Ectodermal cell (in vitro differentiated cells): ENCODE data around the gene FRS3.

ENCODE experiments used
- H3K27ac ChIP-seq: 2 replicates; pipeline ENCODE4 v1.7.0; 2013; ENCODE audit warnings: mild to moderate bottlenecking, low read depth, low read length; ENCODE audit not compliant: insufficient read depth, poor library complexity, severe bottlenecking
- H3K27me3 ChIP-seq: 2 replicates; pipeline ENCODE4 v1.7.0; 2013; ENCODE audit warnings: mild to moderate bottlenecking, low read length; ENCODE audit not compliant: insufficient read depth, control insufficient read depth, poor library complexity, severe bottlenecking
- H3K36me3 ChIP-seq: one replicate; pipeline ENCODE4 v1.7.0; 2013; ENCODE audit warnings: low read length; ENCODE audit not compliant: control insufficient read depth, insufficient read depth
- H3K4me1 ChIP-seq: one replicate; pipeline ENCODE4 v1.7.0; 2013; ENCODE audit warnings: low read length; ENCODE audit not compliant: control insufficient read depth, insufficient read depth
- H3K4me3 ChIP-seq: 2 replicates; pipeline ENCODE4 v1.7.0; 2013; ENCODE audit warnings: low read depth, low read length, control low read depth; ENCODE audit not compliant: insufficient read depth
- H3K9me3 ChIP-seq: 2 replicates; pipeline ENCODE4 v1.7.0; 2013; ENCODE audit warnings: mild to moderate bottlenecking, low read length, moderate library complexity; ENCODE audit not compliant: control insufficient read depth
- WGBS, 2 experiments: methylation state at CpG; one replicate each; pipeline ENCODE4 v1.1.7; 2013; ENCODE audit warnings: missing lambda C conversion rate in 2 of 2; 5-methylcytosine and 5-hydroxymethylcytosine counted together

The FRS3 gene

GRCh38 chr6:41733707-41734665 is 45.7 kb downstream of the FRS3 start:
- Histone ChIP-seq H3K4me3 (peak overlapping the region; percentile 50), H3K27me3 (peaks cover 31% of the 10 kb centered on the region), H3K27ac (no peak overlapping the region), H3K4me1 (peaks cover 6% of the 10 kb centered on the region), H3K36me3 (no peaks in the 10 kb centered on the region), H3K9me3 (no peaks in the 10 kb centered on the region)
- WGBS, 2 experiments, result 1% methylated on average over 73 of the region's 73 CpGs

GRCh38 chr6:41733360-41733706 is 46.4 kb downstream of the FRS3 start:
- H3K27me3 ChIP-seq, result peaks cover 31% of the 10 kb centered on the region
- H3K36me3 ChIP-seq, result no peaks in the 10 kb centered on the region
- H3K9me3 ChIP-seq, result no peaks in the 10 kb centered on the region
- 11 to 14% methylated on average over 11 of the region's 11 CpGs for WGBS, 2 experiments
- H3K27ac ChIP-seq, result no peak overlapping the region
- peaks cover 3% of the 10 kb centered on the region for H3K4me1 ChIP-seq
- H3K4me3 ChIP-seq, result peak overlapping the region; percentile 50

GRCh38 chr6:41732591-41733359 is 46.9 kb downstream of the FRS3 start:
- WGBS, 2 experiments, result 53% methylated on average over 8 of the region's 8 CpGs
- peak overlapping the region; percentile 50 for H3K4me3 ChIP-seq
- H3K4me1 ChIP-seq, result peaks cover 3% of the 10 kb centered on the region
- H3K9me3 ChIP-seq, result no peaks in the 10 kb centered on the region
- H3K27ac ChIP-seq, result no peak overlapping the region
- H3K36me3 ChIP-seq, result no peaks in the 10 kb centered on the region
- H3K27me3 ChIP-seq, result peaks cover 31% of the 10 kb centered on the region

- H3K9me3 ChIP-seq, result no peaks in the 10 kb centered on the region
- H3K4me1 ChIP-seq, result peaks cover 3% of the 10 kb centered on the region
- H3K4me3 ChIP-seq, result no peak overlapping the region
- H3K27ac ChIP-seq, result no peak overlapping the region
- peaks cover 31% of the 10 kb centered on the region for H3K27me3 ChIP-seq
- H3K36me3 ChIP-seq, result no peaks in the 10 kb centered on the region
Observed at GRCh38 chr6:41732149-41732548, 47.6 kb downstream of the FRS3 start.

DNA sequence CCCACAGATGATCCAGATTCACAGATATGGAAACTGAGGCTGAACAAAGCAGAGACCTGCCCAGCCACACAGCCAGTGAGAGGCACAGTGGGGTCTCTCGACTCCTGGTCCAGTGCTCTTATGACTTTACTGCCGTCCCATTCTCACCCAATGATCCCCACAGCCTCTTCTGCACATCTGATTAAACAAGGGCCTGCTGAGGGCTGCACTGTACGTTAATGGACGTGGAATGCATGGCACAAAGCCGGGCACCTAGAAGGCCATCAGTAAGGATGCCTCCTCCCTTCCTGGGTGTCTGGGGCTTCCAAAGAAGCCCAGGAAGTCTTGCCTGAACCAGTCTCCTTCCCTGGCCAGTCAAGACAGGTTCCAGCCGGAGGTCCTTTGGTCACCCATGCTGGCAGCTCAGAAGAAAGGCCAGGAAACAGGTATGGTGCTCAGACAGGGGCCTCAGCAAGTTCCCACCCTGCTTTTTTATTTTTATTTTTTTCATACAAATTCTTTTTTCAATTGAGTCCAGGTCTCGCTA is 48.1 kb downstream of the FRS3 start:
- no peak overlapping the region for H3K4me3 ChIP-seq
- no peaks in the 10 kb centered on the region for H3K36me3 ChIP-seq
- peaks cover 31% of the 10 kb centered on the region for H3K27me3 ChIP-seq
- no peak overlapping the region for H3K27ac ChIP-seq
- H3K4me1 ChIP-seq, result peaks cover 3% of the 10 kb centered on the region
- WGBS, 2 experiments, result 93 to 95% methylated on average over 7 of the region's 7 CpGs
- H3K9me3 ChIP-seq, result no peaks in the 10 kb centered on the region

DNA sequence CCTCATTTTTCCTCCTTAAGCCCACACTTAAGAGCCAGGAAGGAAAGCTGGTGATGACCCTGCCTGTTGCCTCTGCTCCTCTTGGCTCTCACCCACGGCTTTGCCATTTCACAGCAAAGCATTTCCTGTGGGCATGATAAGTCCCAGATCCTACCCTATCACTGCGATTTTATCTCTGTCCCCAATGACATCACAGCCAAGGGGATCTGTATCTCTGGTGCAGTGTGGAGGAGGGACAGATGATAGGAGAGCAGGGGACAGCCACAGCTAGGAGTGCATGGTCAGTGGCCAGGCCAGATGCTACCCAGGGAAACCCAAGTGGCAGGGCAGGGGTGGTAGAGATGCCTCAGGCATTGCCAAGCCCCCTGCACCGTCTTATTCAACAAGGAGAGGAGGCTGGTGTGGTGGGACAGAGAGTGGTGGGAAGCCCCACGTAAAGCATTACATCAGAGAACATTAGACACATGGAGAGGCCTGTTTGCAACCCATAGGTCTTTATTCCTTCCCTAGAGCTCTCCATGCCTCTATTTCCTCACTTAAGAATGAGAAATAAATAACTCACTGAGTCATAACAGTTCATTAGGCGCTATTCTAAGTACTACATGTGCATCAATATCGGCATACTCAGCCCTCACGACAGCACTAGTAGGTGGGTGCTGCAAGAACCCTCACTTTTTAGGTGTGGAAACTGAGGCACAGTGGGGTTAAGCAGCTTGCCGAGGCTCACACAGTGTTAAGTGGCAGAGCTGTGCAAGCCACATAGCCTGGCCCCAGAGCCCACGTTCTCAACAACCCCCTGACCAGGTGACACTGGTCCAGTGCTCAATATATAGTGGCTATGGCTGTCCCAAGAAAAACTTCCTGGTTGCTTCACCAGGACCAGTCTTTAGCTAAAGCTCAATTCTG is 48.9 kb downstream of the FRS3 start:
- Histone ChIP-seq H3K27me3 (peaks cover 31% of the 10 kb centered on the region), H3K36me3 (no peaks in the 10 kb centered on the region), H3K9me3 (no peaks in the 10 kb centered on the region), H3K4me1 (peaks cover 2% of the 10 kb centered on the region), H3K27ac (no peak overlapping the region), H3K4me3 (no peak overlapping the region)
- WGBS, 2 experiments, result 91 to 93% methylated on average over 9 of the region's 9 CpGs

DNA sequence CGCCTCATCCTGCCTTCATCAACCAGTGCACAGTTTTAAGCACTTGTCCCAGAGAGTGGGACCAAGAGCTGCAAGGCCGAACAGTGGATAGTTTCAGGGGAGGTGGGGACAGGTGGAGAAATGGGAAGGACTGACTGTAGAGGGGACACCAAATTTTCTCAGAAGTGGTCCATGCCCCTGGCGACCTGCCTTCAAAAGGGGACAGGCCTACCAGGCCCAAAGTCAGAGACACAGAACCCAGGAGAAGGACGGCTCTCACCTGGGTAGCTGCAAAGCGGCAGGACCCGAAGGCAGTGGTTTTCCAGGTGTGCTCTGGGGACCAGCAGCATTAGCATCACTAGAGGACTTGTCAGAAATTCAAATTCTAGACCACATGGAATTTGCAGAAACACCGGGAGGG is 50.1 kb downstream of the FRS3 start:
- H3K27ac ChIP-seq, result no peak overlapping the region
- no peaks in the 10 kb centered on the region for H3K4me1 ChIP-seq
- no peaks in the 10 kb centered on the region for H3K36me3 ChIP-seq
- WGBS, 2 experiments, result 83 to 87% methylated on average over 7 of the region's 7 CpGs
- H3K27me3 ChIP-seq, result peaks cover 23% of the 10 kb centered on the region
- H3K9me3 ChIP-seq, result no peaks in the 10 kb centered on the region
- no peak overlapping the region for H3K4me3 ChIP-seq

DNA sequence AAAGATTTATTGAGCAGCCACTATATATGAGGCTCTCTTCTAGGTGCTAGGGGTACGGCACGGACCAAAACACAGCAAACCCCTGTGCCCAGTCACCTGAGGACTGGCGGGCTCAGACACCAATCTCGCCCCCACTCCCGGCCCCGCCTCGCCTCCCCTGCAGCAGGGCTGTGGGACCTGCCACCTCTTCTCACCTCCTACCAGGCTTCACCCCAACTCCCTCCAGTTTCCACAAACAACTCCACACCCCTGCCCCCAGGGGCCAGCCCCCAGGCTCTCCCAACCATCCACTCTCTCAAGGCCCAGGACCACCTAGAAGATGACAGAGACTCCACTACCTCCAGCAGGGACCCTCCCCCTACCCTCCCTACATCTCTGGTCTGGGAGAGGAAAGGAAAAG is 50.7 kb downstream of the FRS3 start:
- H3K4me1 ChIP-seq, result no peaks in the 10 kb centered on the region
- no peak overlapping the region for H3K27ac ChIP-seq
- H3K9me3 ChIP-seq, result no peaks in the 10 kb centered on the region
- peaks cover 17% of the 10 kb centered on the region for H3K27me3 ChIP-seq
- 92 to 93% methylated on average over 7 of the region's 7 CpGs for WGBS, 2 experiments
- H3K4me3 ChIP-seq, result no peak overlapping the region
- H3K36me3 ChIP-seq, result no peaks in the 10 kb centered on the region

- WGBS, 2 experiments, result 85 to 88% methylated on average over 19 of the region's 19 CpGs
- H3K27me3 ChIP-seq, result peaks cover 10% of the 10 kb centered on the region
- H3K27ac ChIP-seq, result no peak overlapping the region
Observed at GRCh38 chr6:41728073-41728936, 51.4 kb downstream of the FRS3 start.

More at GRCh38 chr6:41728073-41728936, 51.4 kb downstream of the FRS3 start:
- no peaks in the 10 kb centered on the region for H3K9me3 ChIP-seq
- no peaks in the 10 kb centered on the region for H3K36me3 ChIP-seq
- no peaks in the 10 kb centered on the region for H3K4me1 ChIP-seq
- no peak overlapping the region for H3K4me3 ChIP-seq
